AG09319 (cell line): ENCODE data around the gene OTUD7B.

Source experiments
- DNase-seq: peaks from one replicate; pipeline ENCODE4 v3.0.0-alpha.2; 2010; ENCODE audit warnings: low read depth; ENCODE audit errors: extremely low read depth
- TF ChIP-seq, protein P1 (sequence below): IDR thresholded peaks from 2 replicates; pipeline ENCODE4 v1.5.1; 2011; ENCODE audit warnings: low read depth, mild to moderate bottlenecking, inconsistent platforms, low read length, moderate library complexity

The OTUD7B gene

DNA sequence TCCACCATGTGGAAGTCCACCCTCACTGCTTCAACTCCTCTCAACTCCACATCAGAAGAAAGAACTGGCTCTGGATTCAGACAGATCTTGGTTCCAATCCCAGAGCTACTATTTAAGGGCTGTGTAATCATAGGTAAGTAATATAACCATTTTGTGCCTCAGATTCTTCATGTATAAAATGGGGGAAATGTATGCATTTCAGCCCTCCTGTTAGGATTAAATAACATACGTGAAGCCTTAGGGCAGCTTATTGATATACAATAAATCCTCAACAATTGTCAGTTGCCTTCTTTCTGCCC lies 23.3 kb downstream of the OTUD7B start:
- TF ChIP-seq, protein P1, sequence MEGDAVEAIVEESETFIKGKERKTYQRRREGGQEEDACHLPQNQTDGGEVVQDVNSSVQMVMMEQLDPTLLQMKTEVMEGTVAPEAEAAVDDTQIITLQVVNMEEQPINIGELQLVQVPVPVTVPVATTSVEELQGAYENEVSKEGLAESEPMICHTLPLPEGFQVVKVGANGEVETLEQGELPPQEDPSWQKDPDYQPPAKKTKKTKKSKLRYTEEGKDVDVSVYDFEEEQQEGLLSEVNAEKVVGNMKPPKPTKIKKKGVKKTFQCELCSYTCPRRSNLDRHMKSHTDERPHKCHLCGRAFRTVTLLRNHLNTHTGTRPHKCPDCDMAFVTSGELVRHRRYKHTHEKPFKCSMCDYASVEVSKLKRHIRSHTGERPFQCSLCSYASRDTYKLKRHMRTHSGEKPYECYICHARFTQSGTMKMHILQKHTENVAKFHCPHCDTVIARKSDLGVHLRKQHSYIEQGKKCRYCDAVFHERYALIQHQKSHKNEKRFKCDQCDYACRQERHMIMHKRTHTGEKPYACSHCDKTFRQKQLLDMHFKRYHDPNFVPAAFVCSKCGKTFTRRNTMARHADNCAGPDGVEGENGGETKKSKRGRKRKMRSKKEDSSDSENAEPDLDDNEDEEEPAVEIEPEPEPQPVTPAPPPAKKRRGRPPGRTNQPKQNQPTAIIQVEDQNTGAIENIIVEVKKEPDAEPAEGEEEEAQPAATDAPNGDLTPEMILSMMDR = no peak
- no peak for DNase-seq

DNA sequence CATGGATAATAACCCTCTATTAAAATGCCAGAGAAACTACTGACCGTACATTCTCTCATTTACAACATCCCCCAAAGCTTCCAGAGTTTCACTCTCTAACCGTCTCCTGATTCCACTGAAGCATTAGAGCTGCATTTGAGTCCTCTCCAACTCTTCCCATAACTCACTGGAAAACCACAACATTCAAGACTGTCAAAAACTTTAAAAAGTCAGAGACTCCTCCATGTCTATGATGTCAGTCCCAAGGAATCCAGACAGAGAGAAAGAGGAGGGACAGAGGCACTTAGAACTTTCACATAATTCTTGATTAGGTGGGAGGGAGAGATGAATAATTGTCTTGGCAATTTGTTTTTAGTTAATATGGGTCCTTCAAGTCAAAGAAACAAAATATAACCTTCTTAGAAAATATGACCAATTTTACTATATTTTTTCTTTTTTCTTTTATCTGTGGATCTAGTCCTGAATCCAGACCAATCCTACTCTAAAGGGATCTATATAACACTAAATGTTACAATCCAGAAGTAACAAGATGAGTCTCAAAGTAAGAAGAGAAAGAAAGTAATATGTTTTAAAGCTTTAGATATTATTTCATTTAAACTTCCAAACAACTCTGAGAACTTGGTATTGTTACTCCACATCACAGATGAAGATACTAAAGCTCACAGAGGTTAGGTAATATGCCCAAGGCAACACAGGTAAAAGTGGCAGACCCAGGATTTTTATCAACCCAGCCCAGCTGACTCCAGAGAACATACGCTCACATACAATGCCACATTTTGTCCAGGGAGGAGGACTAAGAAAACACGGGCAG lies 23.8 kb downstream of the OTUD7B start:
- peak; percentile 52 for DNase-seq
- TF ChIP-seq, protein P1 = no peak

DNA sequence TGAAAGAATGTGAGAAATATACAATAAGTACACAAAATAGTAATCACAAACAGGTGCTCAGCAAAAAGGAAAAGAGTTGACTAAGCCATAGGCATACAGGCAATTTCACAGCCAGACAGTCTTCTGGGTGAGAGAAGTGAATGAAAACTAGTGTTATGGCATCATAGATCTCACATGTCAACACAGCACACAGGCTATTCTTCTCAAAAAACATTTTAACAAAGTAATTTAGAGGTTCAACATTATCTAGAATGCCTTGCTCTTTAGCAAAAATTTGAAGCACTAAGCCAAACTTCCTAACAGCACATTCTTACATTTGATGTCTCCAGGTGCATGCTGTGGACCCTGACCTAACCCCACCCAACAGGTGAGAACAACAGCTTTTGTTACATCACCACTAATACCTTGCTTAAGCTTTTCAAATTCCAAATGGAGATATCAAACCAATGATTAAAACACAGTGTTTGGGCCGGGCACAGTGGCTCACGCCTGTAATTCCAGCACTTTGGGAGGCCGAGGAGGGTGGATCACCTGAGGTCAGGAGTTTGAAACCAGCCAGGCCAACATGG lies 30.5 kb downstream of the OTUD7B start:
- no peak for DNase-seq
- TF ChIP-seq, protein P1 = no peak

DNA sequence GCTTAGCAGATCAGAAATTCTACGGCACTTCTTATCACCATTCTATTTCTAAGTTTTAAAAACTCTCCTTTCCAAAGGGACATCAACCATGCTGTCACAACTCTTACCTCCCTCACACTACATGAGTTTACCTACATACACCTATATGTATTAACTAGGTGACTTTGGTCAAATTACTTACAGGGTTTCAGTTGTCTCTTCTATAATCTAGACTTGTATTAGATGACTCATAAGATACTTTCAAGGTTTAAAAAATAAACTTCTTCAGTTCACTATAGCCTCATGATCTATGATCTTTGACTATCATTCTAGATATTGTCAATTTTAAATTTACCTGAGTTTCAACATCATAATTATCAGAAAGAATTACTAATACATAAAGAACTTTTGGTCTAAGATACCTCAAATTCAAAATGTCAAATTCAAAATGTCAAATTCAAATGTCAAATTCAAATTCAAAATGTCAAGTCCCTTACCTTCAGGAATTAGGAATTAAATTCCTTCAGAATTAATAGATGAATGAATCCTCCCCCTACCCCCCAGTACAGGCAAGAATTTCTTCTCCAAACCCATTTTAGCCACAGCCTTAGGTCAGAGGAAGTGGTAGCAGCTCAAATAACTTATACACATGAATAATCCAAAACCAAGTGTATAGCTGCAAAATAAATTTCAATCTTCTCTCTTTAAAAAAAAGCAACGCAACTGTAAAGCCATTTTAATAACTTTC lies 31.1 kb downstream of the OTUD7B start:
- no peak for DNase-seq
- TF ChIP-seq, protein P1 = no peak

DNA sequence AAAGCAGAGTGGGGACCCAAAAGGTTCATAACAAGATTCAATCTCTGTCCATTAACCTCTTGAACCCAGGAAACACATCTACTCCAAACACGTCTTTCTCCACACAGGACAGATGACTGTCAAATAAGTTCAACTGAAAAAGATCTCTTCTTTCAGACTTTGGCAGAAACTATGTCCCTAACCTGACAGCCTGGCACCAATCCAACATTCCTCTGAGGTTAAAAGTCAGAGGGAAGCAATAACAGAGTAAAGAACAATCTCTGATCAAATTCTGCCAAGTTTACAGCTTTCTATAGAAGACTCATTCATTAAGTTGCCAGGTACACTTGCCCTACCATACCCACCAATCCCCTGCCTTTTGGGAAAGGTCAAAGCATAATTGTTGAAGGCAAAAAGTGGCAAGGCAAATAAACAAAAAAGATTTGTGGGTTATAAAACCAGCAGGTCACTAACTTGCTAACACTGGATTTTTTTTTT lies 31.9 kb downstream of the OTUD7B start:
- no peak for DNase-seq
- TF ChIP-seq, protein P1 = no peak

DNA sequence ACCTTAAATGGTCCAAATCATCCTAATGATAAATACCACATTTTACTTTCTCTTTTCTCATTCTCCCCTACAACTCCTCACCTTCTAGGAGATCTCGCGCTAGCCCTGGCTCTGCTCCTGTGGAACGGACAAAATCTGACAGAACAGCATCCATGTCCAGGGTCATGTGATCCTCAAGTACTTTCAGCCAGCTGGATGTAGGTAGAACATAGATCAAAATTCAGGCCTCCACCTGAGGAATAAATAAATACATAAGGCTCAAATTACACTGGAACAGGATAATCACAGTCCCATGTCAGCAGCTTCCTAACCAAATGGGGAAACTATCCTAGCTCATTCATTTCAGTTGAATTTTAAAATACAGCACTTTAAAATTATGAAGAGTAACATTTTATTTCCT lies 33.2 kb downstream of the OTUD7B start:
- no peak for DNase-seq
- TF ChIP-seq, protein P1 = no peak

GRCh38 chr1:149972547-149972946 lies 38.0 kb downstream of the OTUD7B start:
- DNase-seq = no peak
- TF ChIP-seq, protein P1 = no peak
